ENCODE data around the gene CMC2.
A peak's percentile ranks its signal among the peaks of the same experiment; 100 is the strongest.

- TF ChIP-seq REST (IDR thresholded peaks at IDR 0.05; ENCODE audit: insufficient read depth in 1 of 2, low read depth in 2 of 2, low read length in 1 of 2): no peak
- peak; percentile 43; the same call in 1 of the 2 replicates for TF ChIP-seq CTCF (IDR thresholded peaks at IDR 0.05)
- TF ChIP-seq TCF7L2 (IDR thresholded peaks at IDR 0.05; ENCODE audit: low read depth, low read length): no peak
Measured at GRCh38 chr16:80974649-80975376, 31.9 kb downstream of the CMC2 start.

All from Panc1 (cell line).